ENCODE data around the gene OR4D2.
A peak's percentile ranks its signal among the peaks of the same experiment; 100 is the strongest.
"Not testable (repeated sequence)": the region's sequence is repeated elsewhere in the genome, so short reads cannot be mapped to it uniquely, and the experiment has no call there.

The OR4D2 gene

GRCh38 chr17:58166682-58167081 is at the start of gene OR4D2:
Gene OR4D2, plus strand, starts transcription at chr17:58166982. Its CDS starts 2,674 bp downstream, at chr17:58169656.
- no peak for DNase-seq (ENCODE audit: low read depth in 2 of 2)

DNA sequence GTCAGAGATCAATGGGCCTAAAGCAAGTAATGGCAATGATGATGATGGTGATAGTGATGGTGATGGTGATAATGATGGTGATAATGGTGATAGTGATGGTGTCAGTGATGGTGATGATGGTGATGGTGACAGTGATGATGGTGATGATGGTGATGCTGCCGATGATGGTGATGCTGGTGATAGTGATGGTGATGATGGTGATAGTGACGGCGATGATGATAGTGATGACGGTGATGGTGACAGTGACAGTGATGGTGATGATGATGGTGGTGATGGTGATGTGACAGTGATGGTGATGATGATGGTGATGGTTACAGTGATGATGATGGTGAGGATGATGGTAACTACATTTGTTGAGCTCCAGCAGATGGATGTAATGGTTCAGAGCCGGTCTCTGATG is 49.4 kb upstream of the OR4D2 start:
- no peak for DNase-seq (ENCODE audit: low read depth in 2 of 2)

- DNase-seq (ENCODE audit: low read depth in 2 of 2): no peak
These were observed 47.3 kb upstream of the OR4D2 start for GRCh38 chr17:58119491-58119890.

DNA sequence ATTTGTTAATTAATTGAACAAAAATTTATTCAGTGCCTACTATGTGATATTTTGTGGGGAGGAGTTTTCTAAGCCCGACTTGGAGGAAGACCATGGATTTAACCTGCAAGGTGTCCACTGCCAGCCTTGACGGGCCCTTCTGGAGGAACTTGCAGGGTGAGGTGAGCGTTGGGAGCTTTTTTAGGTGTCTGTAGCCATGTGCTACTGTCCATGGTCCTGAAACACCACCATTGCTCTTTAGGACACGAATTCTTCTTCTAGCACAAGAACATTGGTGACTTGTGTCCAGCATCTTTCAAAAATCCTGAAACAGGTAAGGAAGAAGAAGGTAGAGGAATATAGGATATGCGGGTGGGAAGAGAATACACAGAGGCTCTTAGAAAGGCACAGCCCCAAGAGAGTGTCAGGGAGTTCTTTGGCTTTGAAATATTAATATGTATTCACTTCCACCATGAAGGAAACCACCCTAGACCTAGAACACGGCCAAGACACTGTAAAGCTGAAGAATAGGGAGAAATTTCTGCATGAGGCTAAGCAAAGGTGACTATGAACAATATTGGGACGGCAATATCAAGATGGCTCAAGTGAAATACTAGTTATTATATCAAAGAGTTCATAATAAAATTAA is 46.5 kb upstream of the OR4D2 start:
- no peak for DNase-seq (ENCODE audit: low read depth in 2 of 2)

DNA sequence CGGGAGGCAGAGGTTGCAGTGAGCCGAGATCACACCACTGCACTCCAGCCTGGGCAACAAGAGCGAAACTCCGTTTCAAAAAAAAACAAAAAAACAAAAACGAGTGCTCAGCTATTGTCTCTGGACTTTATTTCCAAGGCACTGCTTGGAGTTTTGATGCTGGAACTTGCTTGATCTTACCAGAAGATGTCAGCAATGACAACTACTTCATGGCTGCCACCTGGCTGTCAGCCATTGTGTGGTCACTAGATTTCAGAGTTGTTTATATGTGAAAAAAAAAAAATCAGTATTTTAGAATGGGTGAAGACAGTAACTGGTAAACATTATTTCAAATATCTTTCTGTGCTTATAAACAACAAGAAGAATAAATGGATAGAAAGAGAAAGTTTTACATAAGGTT is 44.9 kb upstream of the OR4D2 start:
- DNase-seq (ENCODE audit: low read depth in 2 of 2): peak in 1 of 2 donors; percentile 21

- DNase-seq (ENCODE audit: low read depth in 2 of 2): no peak
These were observed 38.9 kb upstream of the OR4D2 start for GRCh38 chr17:58127846-58128245.

DNA sequence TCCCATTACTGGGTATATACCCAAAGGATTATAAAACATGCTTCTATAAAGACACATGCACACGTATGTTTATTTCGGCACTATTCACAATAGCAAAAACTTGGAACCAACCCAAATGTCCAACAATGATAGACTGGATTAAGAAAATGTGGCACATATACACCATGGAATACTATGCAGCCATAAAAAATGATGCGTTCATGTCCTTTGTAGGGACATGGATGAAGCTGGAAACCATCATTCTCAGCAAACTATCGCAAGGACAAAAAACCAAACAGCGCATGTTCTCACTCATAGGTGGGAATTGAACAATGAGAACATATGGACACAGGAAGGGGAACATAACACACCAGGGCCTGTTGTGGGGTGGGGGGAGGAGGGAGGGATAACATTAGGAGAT is 34.1 kb upstream of the OR4D2 start:
- DNase-seq (ENCODE audit: low read depth in 2 of 2): not testable (repeated sequence)

- DNase-seq (ENCODE audit: low read depth in 2 of 2): no peak
These were observed 30.0 kb upstream of the OR4D2 start for GRCh38 chr17:58136669-58137279.

GRCh38 chr17:58141505-58141904 is 25.3 kb upstream of the OR4D2 start:
- DNase-seq (ENCODE audit: low read depth in 2 of 2): no peak

DNA sequence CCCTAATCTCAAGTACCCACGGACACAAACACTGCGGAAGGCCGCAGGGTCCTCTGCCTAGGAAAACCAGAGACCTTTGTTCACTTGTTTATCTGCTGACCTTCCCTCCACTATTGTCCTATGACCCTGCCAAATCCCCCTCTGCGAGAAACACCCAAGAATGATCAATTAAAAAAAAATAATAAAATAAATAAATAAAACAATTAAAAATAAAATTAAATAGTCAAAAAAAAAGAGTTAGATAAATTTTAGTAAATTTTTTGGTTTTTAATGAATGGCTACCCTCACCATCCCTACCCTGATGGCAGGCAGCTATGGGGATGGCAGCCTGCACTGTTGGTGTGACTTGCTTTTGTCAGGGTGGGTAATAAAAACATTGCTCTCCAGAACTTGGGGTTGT is 23.4 kb upstream of the OR4D2 start:
- DNase-seq (ENCODE audit: low read depth in 2 of 2): not testable (repeated sequence)

GRCh38 chr17:58144801-58145200 is 22.0 kb upstream of the OR4D2 start:
- no peak for DNase-seq (ENCODE audit: low read depth in 2 of 2)

DNA sequence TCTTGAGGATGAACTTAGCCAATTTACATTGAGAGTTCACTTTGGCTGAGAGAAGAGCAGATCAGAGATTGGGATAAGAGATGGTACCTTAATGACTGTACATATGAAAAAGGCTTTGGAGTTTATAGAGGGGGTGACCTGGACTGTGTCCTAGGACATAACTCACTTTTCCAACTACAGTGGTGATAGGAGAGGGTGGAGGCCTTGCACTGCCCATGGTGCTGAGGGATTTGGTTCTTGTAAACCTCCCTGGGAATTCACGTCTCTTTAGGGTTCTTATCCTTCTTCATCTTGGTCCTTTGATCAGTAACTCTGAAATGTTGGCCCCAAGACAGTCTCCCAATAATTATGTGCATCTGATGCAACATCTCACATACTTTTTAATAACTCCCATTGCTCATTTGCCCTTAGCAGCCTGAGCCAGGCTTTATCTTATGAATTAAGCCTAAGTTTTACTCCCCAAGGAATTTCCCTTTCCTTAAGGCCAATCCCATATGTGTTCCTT is 18.8 kb upstream of the OR4D2 start, which contains the start of gene OR4D1:
Gene OR4D1, plus strand, starts transcription at position 455 of the 505 bp plus-strand sequence. CDS start 6,770 bp downstream, outside the sequence.
- DNase-seq (ENCODE audit: low read depth in 2 of 2): no peak

- no peak for DNase-seq (ENCODE audit: low read depth in 2 of 2)
These were observed 18.2 kb upstream of the OR4D2 start for GRCh38 chr17:58148609-58149008.

GRCh38 chr17:58150394-58150793 is 16.4 kb upstream of the OR4D2 start:
- DNase-seq (ENCODE audit: low read depth in 2 of 2): no peak

- DNase-seq (ENCODE audit: low read depth in 2 of 2): peak; percentile 23 to 25
These were observed 13.7 kb upstream of the OR4D2 start for GRCh38 chr17:58153046-58153445.

DNA sequence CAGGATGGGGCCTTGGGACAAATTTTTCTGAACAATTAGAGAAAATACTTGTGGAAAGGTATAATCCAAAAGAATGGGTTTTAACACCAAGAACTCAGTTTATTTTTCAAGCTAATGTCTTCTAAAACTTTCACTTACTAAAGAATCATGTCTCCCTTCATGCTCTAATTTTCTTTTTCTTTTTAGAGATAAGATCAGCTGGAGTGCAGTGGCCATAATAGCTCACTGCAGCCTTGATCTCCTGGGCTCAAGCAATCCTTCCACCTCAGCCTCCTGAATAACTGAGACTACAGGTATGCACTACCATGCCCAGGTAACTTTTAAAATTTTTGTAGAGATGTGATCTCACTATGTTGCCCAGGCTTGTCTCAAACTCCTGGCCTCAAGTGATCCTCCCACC is 13.1 kb upstream of the OR4D2 start:
- no peak for DNase-seq (ENCODE audit: low read depth in 2 of 2)

DNA sequence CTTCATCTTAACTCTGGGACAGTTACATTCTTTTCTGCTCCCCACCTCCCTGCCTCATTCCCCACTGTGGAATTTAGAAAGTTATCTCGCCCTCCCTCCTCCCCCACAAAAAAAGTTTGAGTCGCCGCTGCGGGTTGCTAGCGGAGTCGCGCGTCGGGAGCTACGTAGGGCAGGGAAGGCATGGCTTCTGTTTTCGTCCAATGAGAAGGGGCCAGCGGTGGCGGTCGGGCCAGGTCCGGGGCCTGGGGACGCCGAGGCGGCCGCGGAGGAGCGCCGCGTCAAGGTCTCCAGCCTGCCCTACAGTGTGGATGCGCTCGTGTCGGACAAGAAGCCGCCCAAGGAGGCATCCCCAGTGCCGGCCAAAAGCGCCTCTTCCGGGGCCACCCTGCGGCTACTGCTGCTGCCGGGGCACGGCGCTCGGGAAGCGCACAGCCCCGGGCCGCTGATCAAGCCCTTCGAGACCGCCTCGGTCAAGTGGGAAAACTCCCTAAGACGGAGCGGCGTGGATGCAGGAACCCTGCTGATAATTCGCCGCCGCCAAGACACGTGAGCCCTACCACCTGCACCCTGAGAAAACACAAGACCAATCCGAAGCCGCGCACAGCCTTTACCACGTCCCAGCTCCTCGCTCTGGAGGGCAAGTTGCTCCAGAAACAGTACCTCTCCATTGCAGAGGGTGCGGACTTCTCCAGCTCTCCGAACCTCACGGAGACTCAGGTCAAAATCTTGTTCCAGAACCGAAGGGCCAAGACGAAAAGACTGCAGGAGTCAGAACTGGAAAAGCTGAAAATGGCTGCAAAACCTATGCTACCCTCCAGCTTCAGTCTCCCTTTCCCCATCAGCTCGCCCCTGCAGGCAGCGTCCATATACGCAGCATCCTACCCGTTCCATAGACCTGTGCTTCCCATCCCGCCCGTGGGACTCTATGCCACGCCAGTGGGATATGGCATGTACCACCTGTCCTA is 9.7 kb upstream of the OR4D2 start:
- peak; percentile 18 to 36 for DNase-seq (ENCODE audit: low read depth in 2 of 2)

DNA sequence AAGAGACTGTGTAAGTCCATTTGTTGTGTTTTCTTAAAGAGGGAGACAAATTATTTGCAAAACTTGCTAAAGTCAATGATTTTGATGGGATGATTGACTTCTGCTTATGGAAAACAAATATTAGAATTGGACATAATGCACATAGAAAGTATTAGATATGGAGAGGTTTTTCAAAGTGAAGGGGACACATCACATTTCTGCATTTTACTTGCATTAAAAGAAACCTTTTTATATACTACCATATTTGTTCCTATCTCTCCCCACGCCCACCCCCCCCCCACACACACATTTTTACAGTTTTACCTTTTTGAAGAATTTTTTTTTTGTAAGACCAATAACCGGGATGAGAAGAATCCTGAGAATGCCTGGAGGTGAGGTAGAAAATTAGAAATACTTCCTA is 8.6 kb upstream of the OR4D2 start:
- DNase-seq (ENCODE audit: low read depth in 2 of 2): no peak

DNA sequence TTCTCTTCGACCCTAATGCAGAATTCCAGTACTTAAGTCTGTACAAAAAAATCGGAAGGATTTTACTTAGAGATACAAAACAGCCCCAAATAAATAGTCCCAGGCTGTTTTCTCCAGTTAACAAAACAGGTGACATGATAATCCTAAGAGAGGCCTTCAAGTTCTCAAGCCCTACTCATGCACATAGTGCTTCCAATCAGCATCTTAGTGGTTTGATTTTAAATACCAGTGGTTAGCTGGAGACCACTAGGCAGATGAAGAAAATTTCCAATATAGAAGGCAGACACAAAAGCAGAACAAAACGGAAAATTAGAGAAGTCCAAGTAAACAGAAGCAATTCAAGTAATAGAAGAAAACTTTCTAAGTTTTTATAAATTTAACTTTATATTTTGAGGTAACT is 5.2 kb upstream of the OR4D2 start:
- no peak for DNase-seq (ENCODE audit: low read depth in 2 of 2)

DNA sequence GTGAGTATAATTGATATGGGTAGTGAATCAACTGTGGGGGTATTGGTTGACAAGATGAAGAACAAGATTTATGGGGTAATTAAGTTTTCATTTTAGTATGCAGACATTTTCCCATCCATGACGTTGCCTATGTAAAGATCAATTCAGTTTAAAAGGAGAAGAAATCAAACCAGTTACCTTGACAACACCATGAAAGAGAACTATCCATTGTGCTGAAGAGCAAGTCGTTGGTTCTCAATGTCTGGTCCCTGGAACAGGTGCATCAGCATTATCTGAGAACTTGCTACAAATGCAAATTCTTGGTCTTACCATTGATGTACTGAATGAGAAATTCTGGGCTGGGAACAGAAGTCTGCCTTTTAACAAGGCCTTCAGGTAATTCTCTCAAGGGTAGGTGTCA is 801 bp upstream of the OR4D2 start:
- no peak for DNase-seq (ENCODE audit: low read depth in 2 of 2)

- no peak for DNase-seq (ENCODE audit: low read depth in 2 of 2)
These were observed 3.8 kb downstream of the OR4D2 start for GRCh38 chr17:58170622-58171021.

DNA sequence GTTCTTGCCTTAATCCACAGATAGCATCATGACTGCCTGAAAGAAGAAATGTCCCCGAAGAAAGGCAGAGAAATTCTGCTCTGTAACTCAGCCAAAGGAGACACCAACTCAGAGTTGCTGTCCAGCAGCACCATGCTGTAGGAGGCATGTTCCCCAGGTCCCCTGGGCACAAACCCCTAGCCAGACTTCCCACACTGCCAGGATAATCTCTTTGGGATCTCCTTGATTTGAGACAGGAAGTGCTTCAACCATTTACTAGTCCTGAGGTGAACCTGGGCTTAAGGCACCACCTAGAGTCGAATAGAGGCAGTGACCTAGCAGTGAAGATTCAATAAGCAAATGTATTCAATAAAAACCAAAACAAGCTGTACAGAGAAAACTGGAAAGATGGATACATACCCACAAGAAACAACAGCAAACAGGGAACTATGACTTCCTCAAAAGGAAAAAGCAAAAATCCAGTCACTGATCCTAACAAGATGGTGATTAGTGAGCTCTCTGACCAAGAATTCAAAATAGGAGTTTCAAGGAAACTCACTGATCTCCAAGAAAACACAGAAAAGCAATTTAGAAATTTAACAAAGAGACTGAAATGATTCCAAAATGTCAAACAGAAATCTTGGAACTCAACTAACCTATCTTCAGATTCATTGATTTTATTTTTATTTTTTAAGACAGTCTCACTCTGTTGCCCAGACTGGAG is 5.7 kb downstream of the OR4D2 start:
- peak; percentile 7 to 16 for DNase-seq (ENCODE audit: low read depth in 2 of 2)
